Ovary (tissue), 1 donor: Measurements from ENCODE around the gene PPARA.

Experiments
- EP300 ChIP-seq: sonication (generic); formaldehyde crosslinking; IDR thresholded peaks from one replicate; pipeline ENCODE4 v1.6.1; 2017; ENCODE audit warnings: antibody characterized with exemption
- POLR2A ChIP-seq: fragments of 450-650 bp; IDR thresholded peaks from one replicate; pipeline ENCODE4 v1.6.1; 2017; ENCODE audit warnings: antibody characterized with exemption, mild to moderate bottlenecking, moderate library complexity

DNA sequence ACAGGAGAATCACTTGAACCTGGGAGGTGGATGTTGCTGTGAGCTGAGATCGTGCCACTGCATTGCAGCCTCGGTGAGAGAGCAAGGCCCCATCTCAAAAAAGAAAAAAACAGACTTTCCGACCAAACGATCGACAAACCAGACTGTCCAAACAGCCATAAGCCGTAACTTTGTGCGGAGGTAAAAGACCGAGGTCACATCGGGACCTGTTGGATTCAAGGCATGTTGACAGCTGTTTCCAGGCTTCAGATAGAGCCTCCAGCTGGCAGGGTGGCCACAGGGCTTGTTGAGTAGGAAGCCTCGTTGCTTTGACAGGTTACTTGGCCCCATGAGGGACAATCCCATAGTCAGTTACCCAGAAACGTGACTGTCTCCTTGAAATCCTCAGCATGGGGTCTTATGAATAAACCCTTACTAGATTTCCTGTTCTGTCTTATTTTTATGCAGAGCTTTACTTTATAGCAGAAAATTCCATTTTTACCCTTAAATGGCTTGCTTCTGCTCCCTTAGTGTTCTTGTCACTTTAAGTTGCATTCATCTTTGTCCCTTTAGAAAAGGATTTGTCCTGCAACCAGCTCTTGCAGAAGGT is 22.3 kb downstream of the PPARA start:
- no peak for TF ChIP-seq POLR2A
- TF ChIP-seq EP300, result no peak
